IPS-NIHi11 (cell line): ENCODE results near the gene BPIFB2.

Experiments
- DNase-seq: peaks from one replicate; pipeline ENCODE4 v3.0.0; 2012; ENCODE audit warnings: mixed read lengths, low spot score

BPIFB2 gene

GRCh38 chr20:33022694-33023438 lies 15.4 kb downstream of the BPIFB2 start:
- no peak for DNase-seq

- no peak for DNase-seq
These were observed 16.1 kb downstream of the BPIFB2 start for GRCh38 chr20:33023439-33024242.

GRCh38 chr20:33024243-33024560 lies 16.7 kb downstream of the BPIFB2 start:
- no peak for DNase-seq

GRCh38 chr20:33024609-33025317 lies 17.3 kb downstream of the BPIFB2 start:
- no peak for DNase-seq

- DNase-seq: no peak
These were observed 17.9 kb downstream of the BPIFB2 start for GRCh38 chr20:33025318-33025876.

- DNase-seq: no peak
These were observed 18.7 kb downstream of the BPIFB2 start for GRCh38 chr20:33026072-33026778.

- DNase-seq: no peak
These were observed 19.6 kb downstream of the BPIFB2 start for GRCh38 chr20:33026779-33027759.

- DNase-seq: no peak
These were observed 20.6 kb downstream of the BPIFB2 start for GRCh38 chr20:33027769-33028751.

GRCh38 chr20:33028875-33029274 lies 21.4 kb downstream of the BPIFB2 start:
- no peak for DNase-seq

- DNase-seq: no peak
These were observed 22.6 kb downstream of the BPIFB2 start for GRCh38 chr20:33030076-33030475.

- DNase-seq: no peak
These were observed 23.1 kb downstream of the BPIFB2 start for GRCh38 chr20:33030569-33030968.

GRCh38 chr20:33031531-33031930 lies 24.0 kb downstream of the BPIFB2 start, which contains the start of gene BPIFB6:
Gene BPIFB6 (plus strand): TSS chr20:33031648. CDS start chr20:33031648, 0 bp downstream.
- no peak for DNase-seq

GRCh38 chr20:33032555-33032954 lies 25.1 kb downstream of the BPIFB2 start:
- no peak for DNase-seq

GRCh38 chr20:33033381-33033780 lies 25.9 kb downstream of the BPIFB2 start:
- DNase-seq: no peak

- no peak for DNase-seq
These were observed 26.6 kb downstream of the BPIFB2 start for GRCh38 chr20:33034115-33034514.

- DNase-seq: no peak
These were observed 27.5 kb downstream of the BPIFB2 start for GRCh38 chr20:33034901-33035492.

GRCh38 chr20:33037456-33037855 lies 30.0 kb downstream of the BPIFB2 start:
- no peak for DNase-seq

- no peak for DNase-seq
These were observed 30.7 kb downstream of the BPIFB2 start for GRCh38 chr20:33038243-33038642.

GRCh38 chr20:33042430-33042829 lies 34.9 kb downstream of the BPIFB2 start:
- no peak for DNase-seq
